ENCODE data around the gene ABHD16B. TPM values are rescaled to one million over a fixed set of nuclear protein-coding genes. Genes with fewer than 3 reads are reported as not detected.
A peak's percentile ranks its signal among the peaks of the same experiment; 100 is the strongest.

The ABHD16B gene
- total and polyA plus RNA-seq, 8 donors = 0.12 to 0.53 TPM; not detected in 6

GRCh38 chr20:63891061-63892002 is 30.0 kb downstream of the ABHD16B start:
- FAIRE-seq (no peak), ATAC-seq (no peak), DNase-seq (no peak)
- intact Hi-C loops (cut with DNase I) = no loop called here
- no peak overlapping the region for H3K27ac ChIP-seq
- no peak for TF ChIP-seq CTCF (IDR thresholded peaks at IDR 0.05)
- H3K4me3 ChIP-seq = no peak overlapping the region
- no peaks in the 10 kb centered on the region for H3K4me1 ChIP-seq
- no peaks in the 10 kb centered on the region for H3K9me3 ChIP-seq
- peaks cover 0 to 25% (median 0%) of the 10 kb centered on the region in 3 donors for H3K36me3 ChIP-seq
- WGBS, 2 donors = 88% methylated on average over 29 of the region's 29 CpGs
- H3K27me3 ChIP-seq = no peaks in the 10 kb centered on the region

GRCh38 chr20:63892402-63892801 is 31.1 kb downstream of the ABHD16B start:
- peaks cover 6 to 8% (median 6%) of the 10 kb centered on the region in 3 donors for H3K4me1 ChIP-seq
- no peak for TF ChIP-seq CTCF (IDR thresholded peaks at IDR 0.05)
- intact Hi-C loops (cut with DNase I) = no loop called here
- no peaks in the 10 kb centered on the region for H3K27me3 ChIP-seq
- H3K9me3 ChIP-seq = no peaks in the 10 kb centered on the region
- H3K36me3 ChIP-seq = peaks cover 0 to 25% (median 0%) of the 10 kb centered on the region in 3 donors
- ATAC-seq (no peak), FAIRE-seq (no peak), DNase-seq (no peak)
- H3K4me3 ChIP-seq = no peak overlapping the region
- H3K27ac ChIP-seq = no peak overlapping the region
- WGBS, 2 donors = 79 to 89% methylated on average over 7 of the region's 7 CpGs

- peaks cover 0 to 25% (median 0%) of the 10 kb centered on the region in 3 donors for H3K36me3 ChIP-seq
- FAIRE-seq (no peak), DNase-seq (no peak), ATAC-seq (no peak)
- H3K27ac ChIP-seq = peak overlapping the region in 2 of 4 donors; percentile 39 to 41
- 22 to 24% methylated on average over 6 of the region's 6 CpGs for WGBS, 2 donors
- H3K9me3 ChIP-seq = no peaks in the 10 kb centered on the region
- no peaks in the 10 kb centered on the region for H3K27me3 ChIP-seq
- H3K4me3 ChIP-seq = peak overlapping the region in 2 of 4 donors; percentile 59 to 64
- no peak for TF ChIP-seq CTCF (IDR thresholded peaks at IDR 0.05)
- peaks cover 20 to 22% (median 20%) of the 10 kb centered on the region in 3 donors for H3K4me1 ChIP-seq
- intact Hi-C loops (cut with DNase I) = no loop called here
Observed at GRCh38 chr20:63893999-63894357, 32.7 kb downstream of the ABHD16B start.

GRCh38 chr20:63894358-63895201 is 33.3 kb downstream of the ABHD16B start, which contains the start of gene DNAJC5:
Gene DNAJC5 (plus strand): TSS chr20:63895126. CDS start chr20:63928346, 33,220 bp downstream.
- Histone ChIP-seq H3K4me1 (peaks cover 20 to 22% (median 20%) of the 10 kb centered on the region in 3 donors), H3K9me3 (no peaks in the 10 kb centered on the region), H3K4me3 (peak within 1 kb of the TSS; percentile 37 to 64 (median 56)), H3K27me3 (no peaks in the 10 kb centered on the region), H3K27ac (peak within 1 kb of the TSS; percentile 77 to 90 (median 85)), H3K36me3 (peaks cover 0 to 19% (median 0%) of the 10 kb centered on the region in 3 donors)
- no peak for TF ChIP-seq CTCF (IDR thresholded peaks at IDR 0.05)
- intact Hi-C loops (cut with DNase I) = no loop called here
- ATAC-seq (peak; percentile 90 to 96 (median 91)), FAIRE-seq (no peak), DNase-seq (peak; percentile 94 to 99 (median 98))
- WGBS, 2 donors = 1% methylated on average over 69 to 82 of the region's 82 CpGs

Data from pancreas (tissue), 10 donors.